GM18519 (cell line): ENCODE data around the gene REEP3.
A peak's percentile ranks its signal among the peaks of the same experiment; 100 is the strongest.

Experiments used
- ATAC-seq: cut with Tn5 transposase; IDR thresholded peaks from one replicate; pipeline ENCODE4 v1.9.1; 2021; ENCODE audit warnings: mild to moderate bottlenecking, moderate library complexity; ENCODE audit not compliant: unreplicated experiment, low FRiP score

Gene REEP3

DNA sequence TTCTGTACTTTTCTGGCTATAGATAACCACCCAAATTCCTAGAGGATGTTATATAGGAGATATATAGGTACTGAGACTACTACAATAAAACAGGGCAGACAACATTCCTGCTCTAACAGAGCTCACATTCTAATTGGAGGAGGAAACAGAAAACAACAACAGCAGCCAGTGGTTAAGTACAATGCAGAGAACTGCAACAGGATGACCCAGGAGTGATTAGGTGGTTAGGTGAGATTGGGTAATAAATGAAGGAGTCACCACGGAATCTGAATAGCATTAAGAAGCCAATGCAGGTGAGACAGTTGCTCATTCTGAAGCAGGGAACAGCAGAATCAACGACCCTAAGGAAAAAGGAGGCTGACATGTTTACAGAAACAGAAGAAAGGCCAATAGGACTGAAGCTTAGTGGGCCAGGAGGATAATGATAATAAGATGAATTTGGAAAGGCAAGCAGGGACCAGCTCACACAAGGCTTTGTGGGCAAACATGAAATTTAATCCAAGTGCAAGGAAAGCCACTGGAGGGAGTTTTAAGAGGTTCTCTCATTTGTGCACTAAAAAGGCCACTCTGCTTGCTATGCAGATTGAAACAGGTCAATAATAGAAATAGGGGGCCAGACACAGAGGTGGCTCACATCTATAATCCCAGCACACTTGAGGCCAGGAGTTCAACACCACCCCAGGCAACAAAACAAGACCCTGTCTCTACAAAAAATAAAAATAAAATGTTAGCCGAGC is 16.9 kb upstream of the REEP3 start:
- ATAC-seq, result no peak

DNA sequence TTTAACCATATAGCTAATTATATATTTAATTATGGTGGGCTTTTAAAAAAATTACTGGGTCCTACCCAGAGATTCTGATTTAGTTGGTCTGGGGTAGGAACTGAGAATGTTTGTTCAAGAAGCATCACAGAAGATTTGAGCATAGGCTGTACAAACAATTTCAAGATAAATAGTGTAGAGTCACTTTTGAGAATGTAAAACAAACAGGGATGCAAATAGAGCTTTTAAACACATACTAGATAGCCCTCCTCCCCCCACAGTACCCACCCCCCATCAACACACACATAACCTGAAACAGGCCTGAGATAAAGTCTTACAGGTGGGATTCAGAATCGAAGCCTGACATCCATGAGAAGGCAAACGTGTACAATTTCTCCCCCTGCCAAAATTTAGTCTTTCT is 15.6 kb upstream of the REEP3 start:
- no peak for ATAC-seq

- no peak for ATAC-seq
These were observed 14.6 kb upstream of the REEP3 start for GRCh38 chr10:63506554-63506953.

GRCh38 chr10:63515002-63515763 is 6.0 kb upstream of the REEP3 start:
- ATAC-seq, result no peak

- no peak for ATAC-seq
These were observed 5.0 kb upstream of the REEP3 start for GRCh38 chr10:63516207-63516606.

GRCh38 chr10:63518690-63519288 is 2.4 kb upstream of the REEP3 start:
- ATAC-seq, result no peak

DNA sequence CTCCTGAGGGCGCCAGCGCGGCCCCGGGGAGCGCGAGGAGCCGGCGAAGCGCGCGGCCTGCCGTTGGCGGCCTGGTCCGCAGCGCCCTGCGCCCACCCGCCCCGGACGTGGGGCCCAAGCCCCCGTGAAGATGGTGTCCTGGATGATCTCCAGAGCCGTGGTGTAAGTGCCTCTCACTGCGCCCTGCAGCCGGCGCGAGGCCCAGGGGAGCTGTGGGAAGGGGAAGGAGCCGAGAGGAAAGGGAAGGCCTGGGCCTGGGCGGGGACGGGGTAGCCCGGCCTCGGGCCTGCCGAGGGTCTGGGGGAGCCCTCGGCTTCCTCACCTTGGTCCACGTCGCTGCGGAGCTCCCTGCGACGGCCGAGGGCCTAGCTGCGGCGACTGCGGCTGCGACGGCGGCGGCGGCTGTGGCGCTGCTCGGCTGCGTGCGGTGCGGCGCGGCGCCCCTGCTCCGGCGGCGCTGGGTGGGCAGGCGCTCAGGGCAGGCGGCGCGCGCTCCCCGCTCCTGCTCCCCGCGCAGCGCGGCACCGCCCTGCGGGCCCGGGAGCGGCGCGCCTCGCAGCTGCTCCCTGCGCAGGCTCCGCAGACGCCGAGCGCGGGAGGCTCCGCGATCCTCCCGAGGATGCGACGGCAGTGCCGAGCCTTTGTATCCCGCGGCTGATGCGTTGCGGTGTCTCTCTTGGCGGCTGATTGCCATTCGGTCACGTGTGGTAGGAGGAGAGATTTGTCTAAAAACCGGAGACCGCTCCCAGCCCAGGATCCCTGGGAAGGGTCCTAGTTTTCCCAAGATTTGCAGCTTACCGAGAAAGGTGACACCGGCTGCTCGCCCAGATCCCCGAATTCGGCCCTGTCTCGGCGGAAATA is 445 bp downstream of the REEP3 start:
- ATAC-seq, result peak; percentile 57

- no peak for ATAC-seq
These were observed 1.1 kb downstream of the REEP3 start for GRCh38 chr10:63522277-63522687.

DNA sequence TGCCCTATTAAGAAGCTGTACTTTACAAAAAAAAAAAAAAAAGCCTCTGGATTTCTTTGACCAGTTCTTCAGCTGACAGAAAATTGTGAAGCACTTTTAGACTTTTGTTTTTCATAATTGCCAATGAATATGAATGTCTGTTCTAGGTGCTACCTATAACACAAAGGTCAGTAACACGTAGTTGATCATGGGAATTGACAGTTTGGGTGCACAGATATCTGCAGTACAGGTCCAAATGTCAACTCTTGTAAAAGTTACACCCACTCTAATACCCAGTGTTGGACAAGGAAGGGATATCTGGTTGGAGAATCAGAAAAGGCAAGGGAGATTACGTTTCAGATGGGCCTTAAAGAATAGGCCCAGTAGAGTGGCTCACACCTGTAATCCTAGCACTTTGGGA is 1.8 kb downstream of the REEP3 start:
- ATAC-seq, result no peak

DNA sequence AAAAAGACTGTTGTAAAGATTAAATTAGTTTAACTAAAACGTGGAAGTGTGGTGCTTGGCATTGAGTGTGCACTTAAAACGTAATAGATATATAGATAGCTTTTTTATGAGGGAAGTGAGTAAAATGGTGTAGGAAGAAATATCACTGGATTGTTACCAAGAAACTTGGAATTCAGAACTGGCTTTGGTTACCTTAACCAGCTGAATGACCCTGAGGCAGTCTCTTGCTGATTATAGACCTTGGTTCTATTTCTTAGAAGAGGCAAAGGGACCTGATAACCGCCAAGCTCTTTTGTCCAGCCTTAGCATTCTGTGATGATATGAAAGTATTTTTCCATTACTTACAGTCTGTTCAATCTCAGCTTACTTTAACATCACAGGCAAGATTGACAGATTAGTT is 3.8 kb downstream of the REEP3 start:
- ATAC-seq, result no peak

DNA sequence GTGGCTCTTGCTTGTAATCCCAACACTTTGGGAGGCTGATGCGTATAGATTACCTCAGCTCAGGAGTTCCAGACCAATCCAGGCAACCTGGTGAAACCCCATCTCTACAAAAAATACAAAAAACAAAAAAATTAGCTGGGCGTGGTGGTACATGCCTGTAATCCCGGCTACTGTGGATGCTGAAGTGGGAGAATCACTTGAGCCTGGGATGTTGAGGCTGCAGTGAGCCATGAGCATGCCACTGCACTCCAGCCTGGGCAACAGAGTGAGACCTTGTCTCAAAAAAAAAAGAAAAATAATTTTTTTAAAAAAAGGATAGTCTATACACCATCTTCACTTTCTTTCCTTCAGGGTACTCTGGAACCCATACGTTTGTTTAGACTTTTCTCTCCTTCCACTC is 6.2 kb downstream of the REEP3 start:
- no peak for ATAC-seq

DNA sequence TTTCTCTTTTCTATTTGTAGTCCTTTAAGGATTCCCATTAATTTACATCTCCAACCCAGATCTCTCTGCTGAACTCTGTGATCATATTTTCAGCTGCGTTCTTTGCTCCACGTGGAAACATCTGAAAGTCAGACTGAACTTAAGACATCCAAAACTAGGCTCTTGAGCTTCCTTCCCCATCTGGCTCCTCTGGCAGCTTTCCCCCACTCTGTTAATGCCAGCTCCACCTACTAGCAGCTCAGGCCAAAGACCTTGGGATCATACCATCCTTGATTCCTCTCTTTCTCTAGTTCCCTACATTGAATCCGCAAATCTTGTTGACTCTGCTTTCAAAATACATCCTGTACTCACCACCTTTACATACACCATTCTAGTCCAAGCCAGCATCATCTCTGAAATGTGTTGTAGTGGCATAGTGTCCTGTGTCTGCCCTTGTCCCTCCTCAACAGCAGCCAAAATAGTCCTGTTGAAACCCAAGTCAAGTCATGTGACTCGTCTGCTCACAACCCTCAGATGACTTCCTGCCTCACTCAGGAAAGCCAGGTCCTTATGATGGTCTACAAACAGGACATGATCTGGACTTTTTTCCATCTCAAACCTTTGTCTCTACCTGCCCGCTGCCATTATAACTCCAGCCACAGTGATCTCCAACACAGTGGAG is 7.0 kb downstream of the REEP3 start:
- no peak for ATAC-seq

- no peak for ATAC-seq
These were observed 9.2 kb downstream of the REEP3 start for GRCh38 chr10:63530409-63530808.

GRCh38 chr10:63534723-63535122 is 13.5 kb downstream of the REEP3 start:
- ATAC-seq, result no peak

GRCh38 chr10:63536698-63537097 is 15.5 kb downstream of the REEP3 start:
- no peak for ATAC-seq

DNA sequence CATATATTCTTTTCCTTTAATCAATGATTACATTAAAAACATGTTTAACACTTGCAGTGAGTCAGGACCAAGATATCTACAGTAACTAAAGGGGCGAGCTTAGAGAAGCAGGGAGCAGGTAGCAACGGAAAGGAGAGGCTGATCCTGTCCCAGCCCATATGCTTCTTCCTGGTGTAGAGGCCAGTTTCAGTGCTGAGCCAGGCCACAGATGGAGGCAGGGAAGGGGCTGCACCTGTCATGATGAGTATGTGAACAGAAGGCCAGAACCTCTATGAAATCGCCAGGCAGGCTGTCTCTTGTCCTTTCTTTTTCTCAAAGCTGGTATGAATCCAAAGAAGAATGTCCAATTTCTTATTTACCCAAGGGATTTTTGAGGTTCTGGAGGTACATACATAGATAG is 16.3 kb downstream of the REEP3 start:
- no peak for ATAC-seq

DNA sequence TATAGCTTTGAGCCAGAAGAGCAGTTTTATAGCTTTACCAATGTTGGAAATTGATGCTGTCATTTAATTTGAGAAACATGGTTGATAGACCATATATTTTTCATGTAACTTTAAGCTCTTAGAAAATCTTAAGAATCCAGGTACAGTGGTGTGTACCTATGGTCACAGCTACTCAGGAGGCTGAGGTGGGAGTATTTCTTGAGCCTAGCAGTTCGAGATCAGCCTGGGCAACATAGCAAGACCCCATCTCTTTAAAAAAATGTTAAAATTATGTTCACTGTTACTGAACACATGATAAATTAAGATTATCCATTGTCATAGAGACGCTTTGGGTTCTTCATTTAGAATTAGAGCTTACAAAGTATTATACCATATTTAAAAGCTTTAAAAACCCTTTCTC is 18.2 kb downstream of the REEP3 start:
- no peak for ATAC-seq

GRCh38 chr10:63539994-63540393 is 18.8 kb downstream of the REEP3 start:
- no peak for ATAC-seq

- no peak for ATAC-seq
These were observed 21.8 kb downstream of the REEP3 start for GRCh38 chr10:63542835-63543575.

DNA sequence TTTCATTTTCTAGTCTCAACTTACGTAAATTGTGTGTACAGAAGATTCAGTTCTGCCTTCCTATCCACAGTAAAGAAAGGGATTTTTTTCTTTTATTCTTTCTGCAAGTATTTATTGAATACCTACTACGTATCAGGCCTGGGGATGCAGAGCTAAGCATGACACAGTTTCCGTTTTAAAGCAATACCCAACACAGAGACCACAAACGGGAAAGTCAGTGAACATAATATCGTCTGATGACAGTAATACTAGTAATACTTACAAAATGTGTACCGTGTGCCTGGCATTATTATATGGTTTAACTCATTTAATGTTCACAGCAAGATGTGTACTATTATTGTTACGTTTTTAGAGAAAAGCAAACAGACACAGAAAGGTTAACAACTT is 22.4 kb downstream of the REEP3 start:
- ATAC-seq, result no peak
